ENCODE measurements around the gene IQSEC3. TPM values are rescaled to one million over a fixed set of nuclear protein-coding genes. Genes with fewer than 3 reads are reported as not detected.

The IQSEC3 gene
- total RNA-seq, 1 experiment from 2014 or later, result not detected

- DNase-seq (ENCODE audit: unreplicated experiment), result no peak
- H3K4me3 Mint-ChIP-seq (ENCODE audit: unreplicated experiment), result no peak overlapping the region
- intact Hi-C loops (cut with micrococcal nuclease), result no loop called here
- POLR2A ChIA-PET, result no interaction called here
- no TSS peak for BruUV-seq (replicated peaks)
- H3K4me1 Mint-ChIP-seq (ENCODE audit: insufficient read depth, unreplicated experiment), result no peaks in the 10 kb centered on the region
- H3K9me3 Mint-ChIP-seq (ENCODE audit: unreplicated experiment), result no peaks in the 10 kb centered on the region
- H3K36me3 Mint-ChIP-seq (ENCODE audit: insufficient read depth, unreplicated experiment), result no peaks in the 10 kb centered on the region
- no peak overlapping the region for H3K27ac Mint-ChIP-seq (ENCODE audit: low read depth, unreplicated experiment)
- no peak for TF ChIP-seq CTCF (IDR thresholded peaks at IDR 0.05; ENCODE audit: unreplicated experiment)
- peaks cover 38% of the 10 kb centered on the region for H3K27me3 Mint-ChIP-seq (ENCODE audit: insufficient read depth, unreplicated experiment)
- CTCF ChIA-PET, result no interaction called here
Observed at GRCh38 chr12:140162-140561, 73.6 kb downstream of the IQSEC3 start.

- Mint-ChIP-seq H3K4me1 (ENCODE audit: insufficient read depth, unreplicated experiment) (peaks cover 5% of the 10 kb centered on the region), H3K4me3 (ENCODE audit: unreplicated experiment) (no peak overlapping the region), H3K9me3 (ENCODE audit: unreplicated experiment) (no peaks in the 10 kb centered on the region), H3K27me3 (ENCODE audit: insufficient read depth, unreplicated experiment) (peaks cover 26% of the 10 kb centered on the region), H3K36me3 (ENCODE audit: insufficient read depth, unreplicated experiment) (no peaks in the 10 kb centered on the region), H3K27ac (ENCODE audit: low read depth, unreplicated experiment) (no peak overlapping the region)
- BruUV-seq (replicated peaks), result no TSS peak
- no peak for TF ChIP-seq CTCF (IDR thresholded peaks at IDR 0.05; ENCODE audit: unreplicated experiment)
- ChIA-PET POLR2A (no interaction called here), CTCF (no interaction called here)
- no peak for DNase-seq (ENCODE audit: unreplicated experiment)
- intact Hi-C loops (cut with micrococcal nuclease), result no loop called here
Observed at GRCh38 chr12:143964-144649, 77.5 kb downstream of the IQSEC3 start.

GRCh38 chr12:144650-145284, 78.2 kb downstream of the IQSEC3 start:
- H3K4me3 Mint-ChIP-seq (ENCODE audit: unreplicated experiment), result no peak overlapping the region
- DNase-seq (ENCODE audit: unreplicated experiment), result no peak
- peaks cover 26% of the 10 kb centered on the region for H3K27me3 Mint-ChIP-seq (ENCODE audit: insufficient read depth, unreplicated experiment)
- H3K36me3 Mint-ChIP-seq (ENCODE audit: insufficient read depth, unreplicated experiment), result no peaks in the 10 kb centered on the region
- intact Hi-C loops (cut with micrococcal nuclease), result no loop called here
- H3K4me1 Mint-ChIP-seq (ENCODE audit: insufficient read depth, unreplicated experiment), result peaks cover 5% of the 10 kb centered on the region
- POLR2A ChIA-PET, result interaction anchor here (0.5 to 0.8 kb wide), 2 partner anchors 247 to 1526 kb away, joined by 3 read pairs; no protein-coding TSS in a partner anchor
- CTCF ChIA-PET, result no interaction called here
- H3K27ac Mint-ChIP-seq (ENCODE audit: low read depth, unreplicated experiment), result no peak overlapping the region
- no TSS peak for BruUV-seq (replicated peaks)
- no peak for TF ChIP-seq CTCF (IDR thresholded peaks at IDR 0.05; ENCODE audit: unreplicated experiment)
- no peaks in the 10 kb centered on the region for H3K9me3 Mint-ChIP-seq (ENCODE audit: unreplicated experiment)

GRCh38 chr12:145369-145960, 78.9 kb downstream of the IQSEC3 start:
- intact Hi-C loops (cut with micrococcal nuclease), result no loop called here
- CTCF ChIA-PET, result no interaction called here
- peaks cover 26% of the 10 kb centered on the region for H3K27me3 Mint-ChIP-seq (ENCODE audit: insufficient read depth, unreplicated experiment)
- H3K9me3 Mint-ChIP-seq (ENCODE audit: unreplicated experiment), result no peaks in the 10 kb centered on the region
- H3K4me1 Mint-ChIP-seq (ENCODE audit: insufficient read depth, unreplicated experiment), result peaks cover 5% of the 10 kb centered on the region
- DNase-seq (ENCODE audit: unreplicated experiment), result no peak
- no peak overlapping the region for H3K4me3 Mint-ChIP-seq (ENCODE audit: unreplicated experiment)
- no peak for TF ChIP-seq CTCF (IDR thresholded peaks at IDR 0.05; ENCODE audit: unreplicated experiment)
- H3K36me3 Mint-ChIP-seq (ENCODE audit: insufficient read depth, unreplicated experiment), result no peaks in the 10 kb centered on the region
- BruUV-seq (replicated peaks), result no TSS peak
- POLR2A ChIA-PET, result interaction anchor here (0.8 kb wide), 1 partner anchor 246 kb away, joined by 3 read pairs; no protein-coding TSS in a partner anchor
- H3K27ac Mint-ChIP-seq (ENCODE audit: low read depth, unreplicated experiment), result no peak overlapping the region
